Subcutaneous adipose tissue (tissue), 4 donors: ENCODE results near the gene ZNF415. TPM values are rescaled to one million over a fixed set of nuclear protein-coding genes. Genes with fewer than 3 reads are reported as not detected.

Experiments
- total RNA-seq, 4 donors: library from RNA; depleted of rRNA; stranded (reverse); fragments of >200 nt; gene quantifications; one replicate each; pipeline ENCODE4 v1.1.0, GENCODE V29; 2016
- TF ChIP-seq, protein P1 (sequence below): fragments of 450-650 bp; IDR thresholded peaks from one replicate; pipeline ENCODE4 v1.5.1; 2016; ENCODE audit warnings: low read depth, mild to moderate bottlenecking, control low read depth, antibody characterized with exemption, moderate library complexity

The ZNF415 gene
- total RNA-seq, 4 donors from 2014 or later, result 3.6 to 7.5 (median 5.9) TPM

DNA sequence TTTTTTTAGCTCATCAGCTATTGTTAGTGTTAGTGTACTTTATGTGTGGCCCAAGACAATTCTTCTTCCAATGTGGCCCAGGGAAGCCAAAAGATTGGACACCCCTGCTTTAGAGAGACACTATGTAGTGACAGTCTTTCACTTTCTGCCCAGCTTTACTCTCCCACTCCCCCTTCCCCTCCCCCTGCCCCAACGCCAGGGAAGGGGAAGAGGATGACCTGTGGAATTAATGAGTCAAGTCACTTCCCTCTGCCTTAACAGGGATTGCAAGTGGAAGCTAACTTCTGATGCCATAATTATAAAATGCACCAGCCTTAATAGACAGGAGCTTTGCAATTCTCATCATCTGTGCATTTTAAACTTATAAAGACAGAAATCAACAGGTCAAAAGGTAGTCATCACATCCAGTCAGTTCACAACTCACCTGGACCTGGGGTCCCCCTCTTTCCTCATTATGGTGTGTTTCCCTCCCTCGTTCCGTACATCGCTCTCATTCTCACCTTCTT is 1.6 kb downstream of the ZNF415 start:
- TF ChIP-seq, protein P1, sequence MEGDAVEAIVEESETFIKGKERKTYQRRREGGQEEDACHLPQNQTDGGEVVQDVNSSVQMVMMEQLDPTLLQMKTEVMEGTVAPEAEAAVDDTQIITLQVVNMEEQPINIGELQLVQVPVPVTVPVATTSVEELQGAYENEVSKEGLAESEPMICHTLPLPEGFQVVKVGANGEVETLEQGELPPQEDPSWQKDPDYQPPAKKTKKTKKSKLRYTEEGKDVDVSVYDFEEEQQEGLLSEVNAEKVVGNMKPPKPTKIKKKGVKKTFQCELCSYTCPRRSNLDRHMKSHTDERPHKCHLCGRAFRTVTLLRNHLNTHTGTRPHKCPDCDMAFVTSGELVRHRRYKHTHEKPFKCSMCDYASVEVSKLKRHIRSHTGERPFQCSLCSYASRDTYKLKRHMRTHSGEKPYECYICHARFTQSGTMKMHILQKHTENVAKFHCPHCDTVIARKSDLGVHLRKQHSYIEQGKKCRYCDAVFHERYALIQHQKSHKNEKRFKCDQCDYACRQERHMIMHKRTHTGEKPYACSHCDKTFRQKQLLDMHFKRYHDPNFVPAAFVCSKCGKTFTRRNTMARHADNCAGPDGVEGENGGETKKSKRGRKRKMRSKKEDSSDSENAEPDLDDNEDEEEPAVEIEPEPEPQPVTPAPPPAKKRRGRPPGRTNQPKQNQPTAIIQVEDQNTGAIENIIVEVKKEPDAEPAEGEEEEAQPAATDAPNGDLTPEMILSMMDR, result no peak

DNA sequence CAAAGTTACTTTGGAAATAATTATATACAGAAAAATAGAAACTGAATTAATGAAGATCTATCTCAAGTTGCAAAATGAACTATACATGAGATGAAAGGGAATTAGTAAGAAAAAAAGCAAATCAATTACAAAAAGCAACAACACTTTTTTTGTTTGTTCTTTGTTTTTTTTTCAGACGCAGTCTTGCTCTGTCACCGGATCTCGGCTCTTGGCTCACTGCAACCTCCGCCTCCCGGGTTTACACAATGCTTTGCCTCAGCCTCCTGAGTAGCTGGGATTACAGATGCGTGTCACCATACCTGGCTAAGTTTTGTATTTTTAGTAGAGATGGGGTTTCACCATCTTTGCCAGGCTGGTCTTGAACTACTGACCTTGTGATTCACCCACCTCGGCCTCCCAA is 2.2 kb downstream of the ZNF415 start:
- TF ChIP-seq, protein P1, result no peak

DNA sequence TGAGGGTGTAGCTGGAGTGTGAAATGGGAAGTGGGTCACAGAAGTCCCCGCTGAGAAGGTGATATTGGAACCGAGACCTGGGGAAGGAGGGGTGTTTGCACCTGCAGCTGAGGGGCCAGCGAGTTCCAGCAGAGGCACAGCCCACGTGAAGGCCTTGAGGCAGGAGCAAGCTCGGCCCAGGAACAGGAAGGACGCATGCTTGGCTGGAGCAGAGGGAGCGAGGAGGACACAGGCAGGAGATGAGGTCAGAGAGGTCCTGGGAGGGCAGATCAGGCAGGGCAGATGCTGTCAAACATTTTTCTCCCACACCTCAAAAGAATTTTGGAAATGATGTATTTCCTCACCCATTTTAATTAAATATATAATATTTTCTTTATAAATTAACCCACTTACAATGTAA is 9.3 kb downstream of the ZNF415 start:
- TF ChIP-seq, protein P1, result no peak

DNA sequence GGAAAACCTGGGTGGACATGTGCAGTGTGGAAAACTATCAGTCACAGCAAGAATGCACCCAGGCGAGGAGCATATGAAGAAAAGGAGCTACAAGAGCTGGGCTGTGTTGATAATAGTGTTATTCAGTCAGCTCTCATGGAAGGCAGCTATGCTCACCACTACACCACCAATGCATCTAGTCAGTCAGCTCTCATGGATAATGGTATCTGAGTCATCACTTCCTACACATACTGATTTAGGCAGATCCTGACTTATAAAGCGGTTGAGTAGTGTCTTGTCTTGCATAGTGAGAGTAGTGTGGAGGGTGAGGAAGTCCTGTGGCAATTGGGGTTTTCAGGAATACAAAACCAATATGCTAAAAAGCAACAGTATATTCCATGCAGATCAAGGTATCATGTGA is 20.4 kb downstream of the ZNF415 start:
- TF ChIP-seq, protein P1, result no peak

DNA sequence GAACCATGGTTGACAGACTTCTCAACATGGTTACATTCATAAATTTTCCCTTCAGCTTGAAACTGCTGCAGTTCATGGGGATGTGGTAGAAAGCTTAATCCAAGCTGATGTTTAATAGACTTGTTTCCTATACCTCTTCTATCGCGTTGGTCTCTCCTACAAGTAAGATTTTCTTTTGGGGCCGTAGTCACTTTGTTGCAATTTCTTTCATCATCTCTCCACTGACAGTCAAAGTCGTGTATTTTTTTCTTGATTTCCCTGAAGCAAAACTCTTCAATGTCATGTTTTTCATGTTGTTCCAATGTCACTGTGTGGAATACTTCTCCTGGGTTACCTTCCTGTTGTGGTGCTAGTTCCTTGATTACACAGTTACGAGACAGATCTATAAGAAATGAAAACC is 23.2 kb downstream of the ZNF415 start:
- TF ChIP-seq, protein P1, result no peak

DNA sequence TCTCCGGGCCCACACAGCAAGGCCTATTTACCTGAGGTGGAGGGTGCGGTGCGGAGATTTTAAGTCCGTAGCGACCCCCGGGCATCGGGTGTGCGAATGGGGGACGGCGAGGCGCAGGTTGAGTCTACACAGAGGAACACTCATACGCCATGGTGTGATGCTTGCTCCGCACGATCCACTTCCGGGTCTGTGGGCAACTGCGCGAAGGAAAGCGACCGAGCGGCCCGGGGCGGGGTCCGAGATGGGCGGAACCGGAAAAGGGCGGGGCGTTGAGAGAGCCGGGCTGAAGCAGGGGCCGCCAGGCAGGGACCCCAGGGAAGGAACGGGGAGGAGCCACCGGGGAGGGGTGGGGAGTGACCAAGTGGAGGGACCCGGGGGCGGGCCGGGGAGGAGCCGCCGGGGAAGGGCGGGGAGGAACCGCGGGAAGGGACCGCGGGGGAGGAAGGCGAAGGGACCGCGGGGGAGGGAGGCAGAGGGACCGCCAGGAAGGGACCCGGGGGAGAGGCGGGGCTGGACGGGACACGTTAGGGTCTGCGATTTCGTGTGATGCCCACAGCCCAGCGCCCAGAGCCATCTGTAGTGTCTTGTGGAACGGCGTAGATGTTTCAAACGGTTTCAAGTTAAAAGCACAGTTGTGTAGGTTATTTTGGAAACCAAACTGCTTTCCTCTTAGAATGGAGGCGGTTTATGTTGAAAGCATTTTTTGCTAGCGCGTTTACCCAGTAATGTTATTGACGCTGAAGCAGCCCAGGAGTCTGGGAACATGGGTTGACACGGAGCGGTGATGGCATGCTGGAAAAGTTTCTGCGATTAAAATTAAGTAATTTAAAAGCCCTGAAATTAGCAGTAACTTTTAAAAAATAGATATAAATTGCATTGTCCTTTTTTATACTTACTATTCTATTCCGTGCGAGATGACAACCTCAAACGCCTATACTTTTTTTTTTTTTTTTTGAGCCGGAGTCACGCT is 29.2 kb downstream of the ZNF415 start, which contains the start of gene ZNF160:
ZNF160 (minus strand) TSS at position 189 of the 970 bp plus-strand sequence. CDS start 17,146 bp downstream, outside the sequence.
- TF ChIP-seq, protein P1, result no peak

DNA sequence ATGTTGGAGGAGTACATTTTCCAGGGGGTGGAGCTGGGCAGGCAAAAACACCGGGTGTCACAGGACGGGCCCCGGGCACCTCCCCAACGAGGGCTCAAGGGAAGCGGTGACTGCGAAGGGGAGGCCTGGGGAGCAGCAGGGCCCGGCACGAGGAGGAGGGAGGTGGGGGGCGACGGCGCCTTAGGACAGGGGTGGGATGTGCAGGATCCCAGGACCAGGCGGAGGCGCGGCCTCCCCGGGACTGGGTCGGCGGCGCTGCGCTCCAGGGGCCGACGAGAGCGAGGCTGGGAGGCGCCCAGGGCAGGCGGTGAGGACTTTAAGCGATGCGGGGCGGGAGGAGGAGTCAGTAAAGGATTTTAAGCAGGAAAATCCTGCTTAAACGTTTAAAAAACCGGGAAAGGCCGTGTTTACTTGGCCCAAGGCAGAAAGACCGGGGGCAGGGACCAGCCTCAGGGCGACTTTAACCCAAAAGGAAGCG is 29.9 kb downstream of the ZNF415 start:
- TF ChIP-seq, protein P1, result no peak
